ENCODE measurements around the gene MAPKAPK3.

MAPKAPK3 gene

GRCh38 chr3:50587806-50588758 lies 28.9 kb upstream of the MAPKAPK3 start:
- no peak for DNase-seq

GRCh38 chr3:50588759-50589433 lies 28.1 kb upstream of the MAPKAPK3 start:
- DNase-seq, result no peak

GRCh38 chr3:50591196-50591741 lies 25.7 kb upstream of the MAPKAPK3 start:
- no peak for DNase-seq

- DNase-seq, result no peak
These were observed 24.4 kb upstream of the MAPKAPK3 start for GRCh38 chr3:50592568-50592967.

- DNase-seq, result no peak
These were observed 22.6 kb upstream of the MAPKAPK3 start for GRCh38 chr3:50594253-50594785.

GRCh38 chr3:50599115-50599715 lies 17.7 kb upstream of the MAPKAPK3 start:
- no peak for DNase-seq

GRCh38 chr3:50599716-50600118 lies 17.2 kb upstream of the MAPKAPK3 start:
- DNase-seq, result no peak

GRCh38 chr3:50600141-50600753 lies 16.7 kb upstream of the MAPKAPK3 start:
- no peak for DNase-seq

GRCh38 chr3:50600841-50601591 lies 15.9 kb upstream of the MAPKAPK3 start:
- DNase-seq, result no peak

- DNase-seq, result no peak
These were observed 14.3 kb upstream of the MAPKAPK3 start for GRCh38 chr3:50602595-50603191.

GRCh38 chr3:50603261-50604109 lies 13.5 kb upstream of the MAPKAPK3 start:
- no peak for DNase-seq

- no peak for DNase-seq
These were observed 12.8 kb upstream of the MAPKAPK3 start for GRCh38 chr3:50604110-50604621.

- no peak for DNase-seq
These were observed 12.0 kb upstream of the MAPKAPK3 start for GRCh38 chr3:50604628-50605588.

GRCh38 chr3:50605901-50606326 lies 11.0 kb upstream of the MAPKAPK3 start:
- no peak for DNase-seq

- no peak for DNase-seq
These were observed 10.4 kb upstream of the MAPKAPK3 start for GRCh38 chr3:50606596-50606995.

GRCh38 chr3:50607271-50608091 lies 9.5 kb upstream of the MAPKAPK3 start:
- no peak for DNase-seq

GRCh38 chr3:50608278-50608677 lies 8.7 kb upstream of the MAPKAPK3 start:
- no peak for DNase-seq

Data from islet precursor cell (in vitro differentiated cells).